Endothelial cell of umbilical vein (primary cell): ENCODE results near the gene ARL6IP4. TPM values are rescaled to one million over a fixed set of nuclear protein-coding genes. Genes with fewer than 3 reads are reported as not detected.

Experiments used
- BruUV-seq: library from RNA; stranded (reverse); fragments of 400-500 nt; replicated peaks from 2 replicates; lab custom pipeline; 2021; lab: Mats Ljungman, UMichigan
- CTCF ChIA-PET: fragments of 300-600, 350-600 bp; sonication (Branson Sonifier 250); formaldehyde crosslinking; loops from one replicate; lab custom pipeline; 2021; ENCODE audit warnings: antibody characterized with exemption, inconsistent platforms; lab: Charles Lee
- POLR2A ChIA-PET: fragments of 300-600, 350-600 bp; sonication (Branson Sonifier 250); formaldehyde crosslinking; loops from one replicate; lab custom pipeline; 2021; ENCODE audit warnings: antibody characterized with exemption, inconsistent platforms; lab: Charles Lee
- DNase-seq: peaks from one replicate; pipeline ENCODE4 v3.0.0-alpha.2; 2011; ENCODE audit warnings: low read depth, low spot score
- FAIRE-seq: peaks from 2 replicates; lab custom pipeline; 2011; peaks lifted over from hg19 to GRCh38; lab: Jason Lieb, UNC
- H2AFZ ChIP-seq: 2 replicates; pipeline ENCODE4 v1.6.0; 2012; ENCODE audit warnings: low read depth, low read length, control low read depth, inconsistent platforms
- H3K27ac ChIP-seq: 2 replicates; pipeline ENCODE4 v1.5.1; 2011; ENCODE audit warnings: low read depth, mild to moderate bottlenecking, control low read depth, low read length, moderate library complexity; ENCODE audit not compliant: insufficient read depth
- H3K27me3 ChIP-seq, 2 experiments: 2 replicates each; pipeline versions ENCODE4 v1.6.0 to v1.6.1; 2011; ENCODE audit warnings: low read length in 2 of 2, mixed read lengths in 1 of 2; ENCODE audit not compliant: control insufficient read depth in 2 of 2, insufficient read depth in 2 of 2
- H3K36me3 ChIP-seq, 2 experiments: 2 replicates in 1 of 2; 3 replicates in 1 of 2; pipeline ENCODE4 v1.5.1; 2011; ENCODE audit warnings: low read length in 2 of 2, mild to moderate bottlenecking in 1 of 2, moderate library complexity in 1 of 2; ENCODE audit not compliant: control insufficient read depth in 2 of 2, insufficient read depth in 2 of 2; ENCODE audit errors: extremely low read depth in 1 of 2
- H3K4me1 ChIP-seq: 3 replicates; pipeline ENCODE4 v1.5.1; 2011; ENCODE audit warnings: mild to moderate bottlenecking, low read length; ENCODE audit not compliant: control insufficient read depth, insufficient read depth; ENCODE audit errors: extremely low read depth
- H3K4me2 ChIP-seq: 2 replicates; pipeline ENCODE4 v1.6.1; 2011; ENCODE audit warnings: low read length, control low read depth, mixed read lengths; ENCODE audit not compliant: insufficient read depth
- H3K4me3 ChIP-seq, 3 experiments: fragments of 200-600 bp in 1 of 3; sonication (generic), shearing (Covaris generic) in 1 of 3; replicated peaks in 1 of 3; 2 replicates each; pipeline ENCODE4 v1.5.1; 2011 to 2016; ENCODE audit warnings: control low read depth in 3 of 3, low read length in 3 of 3, mild to moderate bottlenecking in 2 of 3, inconsistent platforms in 1 of 3, low read depth in 1 of 3, moderate library complexity in 1 of 3; ENCODE audit not compliant: insufficient read depth in 1 of 3
- H3K79me2 ChIP-seq: 2 replicates; pipeline ENCODE4 v1.6.0; 2012; ENCODE audit warnings: low read length, inconsistent platforms; ENCODE audit not compliant: control insufficient read depth, insufficient read depth
- H3K9ac ChIP-seq: replicated peaks from 2 replicates; pipeline ENCODE3; 2011; ENCODE audit warnings: low read length, control low read depth; ENCODE audit not compliant: insufficient read depth; ENCODE audit errors: extremely low read depth
- H3K9me1 ChIP-seq: replicated peaks from 3 replicates; pipeline ENCODE4 v1.6.0; 2011; ENCODE audit warnings: mild to moderate bottlenecking, low read length; ENCODE audit not compliant: control insufficient read depth, insufficient read depth; ENCODE audit errors: extremely low read depth
- H3K9me3 ChIP-seq: replicated peaks from 2 replicates; pipeline ENCODE4 v1.5.1; 2012; ENCODE audit warnings: low read length, inconsistent platforms; ENCODE audit not compliant: control insufficient read depth, insufficient read depth
- H4K20me1 ChIP-seq: replicated peaks from 2 replicates; pipeline ENCODE3; 2011; ENCODE audit warnings: mild to moderate bottlenecking, low read length; ENCODE audit not compliant: control insufficient read depth, insufficient read depth; ENCODE audit errors: extremely low read depth
- CTCF ChIP-seq, 2 donors: IDR thresholded peaks; 1 replicate in 1 of 2; 2 replicates in 1 of 2; pipeline ENCODE4 v1.5.1; 2011; ENCODE audit warnings: low read length in 2 of 2, mild to moderate bottlenecking in 2 of 2, moderate library complexity in 2 of 2, control low read depth in 1 of 2, inconsistent platforms in 1 of 2, low read depth in 1 of 2; ENCODE audit not compliant: insufficient read depth in 1 of 2; ENCODE audit errors: extremely low read depth in 1 of 2
- FOS ChIP-seq: IDR thresholded peaks from 2 replicates; pipeline ENCODE4 v1.6.1; 2011; ENCODE audit warnings: mild to moderate bottlenecking, low read length, moderate library complexity, borderline replicate concordance; ENCODE audit not compliant: insufficient read depth
- JUN ChIP-seq: IDR thresholded peaks from 2 replicates; pipeline ENCODE4 v1.6.1; 2011; ENCODE audit warnings: borderline replicate concordance, low read depth; ENCODE audit not compliant: insufficient read length, insufficient read depth
- MAX ChIP-seq: IDR thresholded peaks from 2 replicates; pipeline ENCODE4 v1.6.1; 2011; ENCODE audit not compliant: insufficient read depth, insufficient read length
- MYC ChIP-seq: IDR thresholded peaks from one replicate; pipeline ENCODE4 v1.6.1; 2011; ENCODE audit warnings: mild to moderate bottlenecking, low read depth, low read length
- POLR2AphosphoS5 ChIP-seq: IDR thresholded peaks from 2 replicates; pipeline ENCODE4 v1.6.1; 2012; ENCODE audit warnings: low read depth, mild to moderate bottlenecking, control low read depth, low read length, moderate library complexity; ENCODE audit not compliant: insufficient read depth
- dilution Hi-C: fragments of 300-500 bp; cut with MboI; formaldehyde crosslinking; loops from one replicate; pipeline ENCODE4 v1.15.0; 2019; ENCODE audit warnings: low sequenced_read_pairs; ENCODE audit not compliant: extremely low pct_ligation_motif_present
- intact Hi-C: fragments of 100-400 bp; cut with micrococcal nuclease; formaldehyde crosslinking; loops from one replicate; pipeline ENCODE4 v1.10.0; 2022
- polyA plus RNA-seq, 4 experiments: library from polyadenylated mRNA; depleted of rRNA in 3 of 4; stranded (reverse) in 3 of 4; unstranded in 1 of 4; fragments of >200 nt; gene quantifications; 2 replicates each; pipeline versions ENCODE4 v1.2.1 to v1.2.3, GENCODE V29; 2011 to 2012; ENCODE audit warnings: missing spikeins in 1 of 4
- total RNA-seq: library from RNA; stranded (reverse); gene quantifications from 2 replicates; pipeline ENCODE4 v1.2.3, GENCODE V29; 2021

ARL6IP4 gene
- total and polyA plus RNA-seq, 2 donors (not counting 3 experiments of a cell fraction or from before 2014, with no cell fraction given): 193 to 226 TPM

DNA sequence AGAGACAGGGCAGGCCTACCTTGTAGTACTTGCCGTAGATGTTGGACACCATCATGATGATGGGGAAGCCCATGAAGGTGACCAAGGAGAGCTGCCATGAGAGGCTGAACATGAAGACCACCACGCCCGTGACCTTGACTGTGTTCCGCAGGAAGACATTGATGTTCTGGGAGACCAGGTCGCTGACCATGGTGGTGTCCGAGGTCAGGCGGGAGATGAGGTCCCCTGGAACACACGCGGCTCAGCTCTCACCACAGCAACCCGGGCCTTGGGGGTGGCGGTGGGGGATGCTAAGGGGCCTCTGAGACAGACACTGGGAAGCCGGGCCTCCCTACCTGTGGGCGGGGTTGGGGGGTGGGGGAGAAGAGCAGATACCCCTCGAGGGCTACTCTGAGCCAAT, 31.9 kb upstream of the ARL6IP4 start:
- Histone ChIP-seq H2AFZ (no peak overlapping the region), H3K4me2 (no peak overlapping the region), H3K27me3 (no peaks in the 10 kb centered on the region), H3K9ac (no peak overlapping the region), H3K9me1 (no peaks in the 10 kb centered on the region), H3K4me3 (no peak overlapping the region), H3K36me3 (no peaks in the 10 kb centered on the region), H3K79me2 (no peaks in the 10 kb centered on the region), H3K27ac (no peak overlapping the region), H4K20me1 (no peaks in the 10 kb centered on the region), H3K9me3 (no peaks in the 10 kb centered on the region), H3K4me1 (peaks cover 43% of the 10 kb centered on the region)
- BruUV-seq: no TSS peak
- dilution Hi-C loops (no loop called here), intact Hi-C loops (no loop called here)
- POLR2A ChIA-PET: no interaction called here
- no peak for TF ChIP-seq FOS
- TF ChIP-seq MAX: no peak
- no peak for TF ChIP-seq CTCF (IDR thresholded peaks at IDR 0.05; ENCODE audit: extremely low read depth in 1 of 2, insufficient read depth in 1 of 2, low read depth in 1 of 2, low read length in 2 of 2)
- CTCF ChIA-PET: interaction anchor here (0.5 to 19.1 kb wide), 5 partner anchors 18 to 155 kb away, joined by 3 to 200 read pairs (median 4); partner anchors contain the start of gene ABCB9
- no peak for FAIRE-seq
- DNase-seq: no peak

GRCh38 chr12:122949405-122949804, 31.1 kb upstream of the ARL6IP4 start:
- Histone ChIP-seq H3K9me3 (no peaks in the 10 kb centered on the region), H3K79me2 (no peaks in the 10 kb centered on the region), H3K4me1 (peaks cover 35% of the 10 kb centered on the region), H4K20me1 (no peaks in the 10 kb centered on the region), H3K4me3 (no peak overlapping the region), H3K27ac (no peak overlapping the region), H3K9ac (no peak overlapping the region), H3K27me3 (no peaks in the 10 kb centered on the region), H3K9me1 (no peaks in the 10 kb centered on the region), H3K36me3 (no peaks in the 10 kb centered on the region), H2AFZ (no peak overlapping the region), H3K4me2 (no peak overlapping the region)
- BruUV-seq: no TSS peak
- ChIA-PET CTCF (interaction anchor here (0.9 to 19.1 kb wide), 4 partner anchors 69 to 156 kb away, joined by 3 to 200 read pairs (median 8); no protein-coding TSS in a partner anchor), POLR2A (no interaction called here)
- intact Hi-C loops (no loop called here), dilution Hi-C loops (no loop called here)
- FAIRE-seq (no peak), DNase-seq (no peak)
- no peak for TF ChIP-seq MYC
- TF ChIP-seq POLR2AphosphoS5: no peak
- TF ChIP-seq JUN: no peak
- no peak for TF ChIP-seq FOS
